Keratinocyte (primary cell): ENCODE results near the gene SDK1. TPM values are rescaled to one million over a fixed set of nuclear protein-coding genes. Genes with fewer than 3 reads are reported as not detected.

Experiments
- DNase-seq: peaks from one replicate; pipeline ENCODE4 v3.0.0-alpha.2; 2011; ENCODE audit warnings: low read depth, missing footprints, low spot score
- FAIRE-seq: peaks from 2 replicates; lab custom pipeline; 2011; peaks lifted over from hg19 to GRCh38; lab: Jason Lieb, UNC
- H2AFZ ChIP-seq: 2 replicates; pipeline ENCODE4 v1.6.0; 2012; ENCODE audit warnings: low read length, control low read depth, inconsistent platforms; ENCODE audit not compliant: control insufficient read depth
- H3K27ac ChIP-seq: 2 replicates; pipeline ENCODE4 v1.5.1; 2011; ENCODE audit warnings: low read length; ENCODE audit not compliant: control insufficient read depth, insufficient read depth
- H3K27me3 ChIP-seq: 3 replicates; pipeline ENCODE4 v1.6.0; 2011; ENCODE audit warnings: low read length; ENCODE audit not compliant: control insufficient read depth, insufficient read depth; ENCODE audit errors: extremely low read depth
- H3K36me3 ChIP-seq, 2 experiments: 2 replicates in 1 of 2; 3 replicates in 1 of 2; pipeline ENCODE4 v1.5.1; 2011; ENCODE audit warnings: low read length in 2 of 2, mild to moderate bottlenecking in 1 of 2; ENCODE audit not compliant: control insufficient read depth in 2 of 2, insufficient read depth in 2 of 2; ENCODE audit errors: extremely low read depth in 1 of 2
- H3K4me1 ChIP-seq: 3 replicates; pipeline ENCODE4 v1.5.1; 2011; ENCODE audit warnings: low read length; ENCODE audit not compliant: control insufficient read depth, insufficient read depth; ENCODE audit errors: extremely low read depth
- H3K4me2 ChIP-seq: 3 replicates; pipeline ENCODE4 v1.6.0; 2011; ENCODE audit warnings: low read depth, low read length; ENCODE audit not compliant: control insufficient read depth, insufficient read depth; ENCODE audit errors: extremely low read depth
- H3K4me3 ChIP-seq, 3 experiments: fragments of 200-600 bp in 1 of 3; sonication (generic) in 1 of 3; 2 replicates in 2 of 3; 3 replicates in 1 of 3; pipeline ENCODE4 v1.5.1; 2011 to 2016; ENCODE audit warnings: low read length in 3 of 3, mild to moderate bottlenecking in 3 of 3, control low read depth in 2 of 3, inconsistent platforms in 1 of 3, low read depth in 1 of 3, mixed read lengths in 1 of 3, mixed run types in 1 of 3, moderate library complexity in 1 of 3; ENCODE audit not compliant: control insufficient read depth in 2 of 3, insufficient read depth in 2 of 3; ENCODE audit errors: extremely low read depth in 1 of 3
- H3K79me2 ChIP-seq: 2 replicates; pipeline ENCODE4 v1.6.0; 2012; ENCODE audit warnings: low read length; ENCODE audit not compliant: control insufficient read depth, insufficient read depth
- H3K9ac ChIP-seq: 3 replicates; pipeline ENCODE4 v1.6.0; 2011; ENCODE audit warnings: low read length; ENCODE audit not compliant: control insufficient read depth, insufficient read depth; ENCODE audit errors: extremely low read depth
- H3K9me1 ChIP-seq: 3 replicates; pipeline ENCODE4 v1.6.0; 2011; ENCODE audit warnings: low read length; ENCODE audit not compliant: control insufficient read depth, insufficient read depth; ENCODE audit errors: extremely low read depth
- H3K9me3 ChIP-seq: 2 replicates; pipeline ENCODE4 v1.5.1; 2012; ENCODE audit warnings: low read depth, low read length; ENCODE audit not compliant: control insufficient read depth
- H4K20me1 ChIP-seq: 3 replicates; pipeline ENCODE4 v1.6.0; 2011; ENCODE audit warnings: low read length; ENCODE audit not compliant: control insufficient read depth, insufficient read depth; ENCODE audit errors: extremely low read depth
- CTCF ChIP-seq, 3 experiments: IDR thresholded peaks in 1 of 3; conservative IDR thresholded peaks in 1 of 3; optimal IDR thresholded peaks in 1 of 3; 2 replicates in 2 of 3; 3 replicates in 1 of 3; pipeline versions ENCODE3 to v1.5.1; 2011; ENCODE audit warnings: low read length in 3 of 3, mild to moderate bottlenecking in 3 of 3, moderate library complexity in 2 of 3, control low read depth in 1 of 3, inconsistent platforms in 1 of 3; ENCODE audit not compliant: insufficient read depth in 2 of 3; ENCODE audit errors: extremely low read depth in 1 of 3
- EZH2 ChIP-seq: IDR thresholded peaks from one replicate; pipeline ENCODE4 v1.6.1; 2012; ENCODE audit warnings: inconsistent platforms, mild to moderate bottlenecking, low read length, moderate library complexity
- dilution Hi-C: fragments of 300-500 bp; cut with MboI; formaldehyde crosslinking; loops from one replicate; pipeline ENCODE4 v1.7.0; 2020; ENCODE audit warnings: low sequenced_read_pairs; ENCODE audit not compliant: extremely low pct_ligation_motif_present
- polyA plus RNA-seq, 5 experiments: library from polyadenylated mRNA; depleted of rRNA in 3 of 5; stranded (reverse) in 3 of 5; stranded (forward) in 1 of 5; unstranded in 1 of 5; fragments of >200 nt; gene quantifications; 1 replicate in 1 of 5; 2 replicates in 3 of 5; 3 replicates in 1 of 5; pipeline versions ENCODE4 v1.2.1 to v1.2.3, GENCODE V29; 2011 to 2012; ENCODE audit warnings: missing spikeins in 2 of 5, low read depth in 1 of 5, low replicate concordance in 1 of 5

Gene SDK1
- polyA plus RNA-seq, 1 donor (not counting 4 experiments of a cell fraction or from before 2014, with no cell fraction given): 0.66 TPM

- TF ChIP-seq EZH2: no peak
- no peak for TF ChIP-seq CTCF (optimal IDR thresholded peaks at IDR 0.05 in 1 of 3, IDR thresholded peaks at IDR 0.05 in 1 of 3, conservative IDR thresholded peaks at IDR 0.05 in 1 of 3; ENCODE audit: extremely low read depth in 1 of 3, insufficient read depth in 2 of 3, low read length in 3 of 3)
Measured at GRCh38 chr7:3748389-3748788, 447.3 kb downstream of the SDK1 start.

GRCh38 chr7:3753868-3754267 lies 452.8 kb downstream of the SDK1 start:
- Histone ChIP-seq H3K79me2 (no peaks in the 10 kb centered on the region), H3K36me3 (no peaks in the 10 kb centered on the region), H3K4me1 (no peaks in the 10 kb centered on the region), H3K4me2 (no peak overlapping the region), H3K27me3 (no peaks in the 10 kb centered on the region), H3K27ac (no peak overlapping the region), H4K20me1 (no peaks in the 10 kb centered on the region), H3K4me3 (no peak overlapping the region), H3K9me3 (no peaks in the 10 kb centered on the region), H3K9me1 (no peaks in the 10 kb centered on the region), H3K9ac (no peak overlapping the region), H2AFZ (no peak overlapping the region)
- dilution Hi-C loops: no loop called here
- FAIRE-seq (no peak), DNase-seq (no peak)
- TF ChIP-seq CTCF (optimal IDR thresholded peaks at IDR 0.05 in 1 of 3, IDR thresholded peaks at IDR 0.05 in 1 of 3, conservative IDR thresholded peaks at IDR 0.05 in 1 of 3; ENCODE audit: extremely low read depth in 1 of 3, insufficient read depth in 2 of 3, low read length in 3 of 3): no peak
- no peak for TF ChIP-seq EZH2

More at GRCh38 chr7:3748389-3748788, 447.3 kb downstream of the SDK1 start:
- no peaks in the 10 kb centered on the region for H3K36me3 ChIP-seq
- no peaks in the 10 kb centered on the region for H4K20me1 ChIP-seq
- no peaks in the 10 kb centered on the region for H3K9me1 ChIP-seq
- H3K9me3 ChIP-seq: no peaks in the 10 kb centered on the region
- dilution Hi-C loops: no loop called here
- H3K27ac ChIP-seq: no peak overlapping the region
- no peak for FAIRE-seq
- H3K27me3 ChIP-seq: no peaks in the 10 kb centered on the region
- H2AFZ ChIP-seq: no peak overlapping the region
- no peak overlapping the region for H3K4me2 ChIP-seq
- no peak overlapping the region for H3K4me3 ChIP-seq
- no peaks in the 10 kb centered on the region for H3K79me2 ChIP-seq
- DNase-seq: no peak
- H3K9ac ChIP-seq: no peak overlapping the region
- H3K4me1 ChIP-seq: no peaks in the 10 kb centered on the region
